Esophagus squamous epithelium (tissue), 4 donors: ENCODE results near the gene SLC19A2. TPM values are rescaled to one million over a fixed set of nuclear protein-coding genes. Genes with fewer than 3 reads are reported as not detected.

Experiments used
- small RNA-seq, 4 donors: library from RNA; depleted of rRNA; stranded (forward); fragments of <200 nt; gene quantifications; one replicate each; pipeline ENCODE3, GENCODE V24; 2016
- total RNA-seq, 4 donors: library from RNA; depleted of rRNA; stranded (reverse); fragments of >200 nt; gene quantifications; one replicate each; pipeline ENCODE4 v1.1.0, GENCODE V29; 2016

Gene SLC19A2
- total RNA-seq, 4 donors from 2014 or later, result 7.0 to 21.4 (median 11.8) TPM

Small RNA genes lying within 50 kb of the gene (small RNA-seq; reads per million reads assigned to genes)
- gene AL021068.2, result 0 reads per million in 4 donors

Other genes starting within 250 kb of the SLC19A2 start
- gene NME7, start 118.1 kb downstream of the SLC19A2 start, total RNA-seq, result 10 to 100 TPM in 1 of 4 donors, 1 to 10 TPM in 3; 5.7 to 10.7 (median 7.4) TPM
- 10 to 100 TPM; 25.7 to 44.6 (median 37.7) TPM for gene BLZF1, start 117.7 kb downstream of the SLC19A2 start, total RNA-seq
- under 1 TPM in 1 of 4 donors, not detected in 3; 0.38 TPM for gene CCDC181, start 58.5 kb downstream of the SLC19A2 start, total RNA-seq
- gene F5, start 100.5 kb upstream of the SLC19A2 start, total RNA-seq, result under 1 TPM in 2 of 4 donors, not detected in 2; 0.13 to 0.41 TPM
- gene SELP, start 144.2 kb upstream of the SLC19A2 start, total RNA-seq, result 10 to 100 TPM in 1 of 4 donors, 1 to 10 TPM in 2, under 1 TPM in 1; 0.19 to 15.1 (median 3.1) TPM
- gene SELL, start 225.7 kb upstream of the SLC19A2 start, total RNA-seq, result 1 to 10 TPM in 2 of 4 donors, under 1 TPM in 2; 0.38 to 2.2 (median 1.1) TPM
- 1 to 10 TPM in 3 of 4 donors, not detected in 1; 1.2 to 2.6 (median 1.7) TPM for gene SELE, start 248.1 kb upstream of the SLC19A2 start, total RNA-seq